Activated CD8-positive, alpha-beta memory T cell treated with anti-CD3 and anti-CD28 coated beads for 48 hours (primary cell): ENCODE results near the gene CNR1.
"Not testable (repeated sequence)": the region's sequence is repeated elsewhere in the genome, so short reads cannot be mapped to it uniquely, and the experiment has no call there.

Experiments used
- DNase-seq, 3 experiments: peaks; one replicate each; pipeline ENCODE4 v3.0.0-alpha.2; 2020; ENCODE audit warnings: low read depth in 2 of 3, low spot score in 2 of 3

The CNR1 gene

GRCh38 chr6:88165844-88166492 lies at the start of gene CNR1:
TSS of gene CNR1 (minus strand) at chr6:88166347. CDS start at chr6:88145274, 21,073 bp downstream.
- no peak for DNase-seq

GRCh38 chr6:88211446-88211845 lies 45.3 kb upstream of the CNR1 start:
- DNase-seq, result no peak

GRCh38 chr6:88209301-88209700 lies 43.2 kb upstream of the CNR1 start:
- no peak for DNase-seq

- no peak for DNase-seq
Observed at GRCh38 chr6:88208726-88209125, 42.6 kb upstream of the CNR1 start.

GRCh38 chr6:88201734-88202133 lies 35.6 kb upstream of the CNR1 start:
- DNase-seq, result not testable (repeated sequence)

- no peak for DNase-seq
Observed at GRCh38 chr6:88184921-88185320, 18.8 kb upstream of the CNR1 start.

GRCh38 chr6:88183471-88183870 lies 17.3 kb upstream of the CNR1 start:
- no peak for DNase-seq

GRCh38 chr6:88179692-88180091 lies 13.5 kb upstream of the CNR1 start:
- no peak for DNase-seq

GRCh38 chr6:88177961-88178464 lies 11.9 kb upstream of the CNR1 start:
- no peak for DNase-seq

- no peak for DNase-seq
Observed at GRCh38 chr6:88174906-88175305, 8.8 kb upstream of the CNR1 start.

- DNase-seq, result no peak
Observed at GRCh38 chr6:88171312-88171711, 5.2 kb upstream of the CNR1 start.

- DNase-seq, result no peak
Observed at GRCh38 chr6:88168362-88168761, 2.2 kb upstream of the CNR1 start.

GRCh38 chr6:88167352-88167937 lies 1.3 kb upstream of the CNR1 start:
- no peak for DNase-seq

GRCh38 chr6:88166493-88167351 lies 575 bp upstream of the CNR1 start:
- no peak for DNase-seq

GRCh38 chr6:88165087-88165843 lies 882 bp downstream of the CNR1 start:
- no peak for DNase-seq

GRCh38 chr6:88164061-88164460 lies 2.1 kb downstream of the CNR1 start:
- DNase-seq, result no peak

GRCh38 chr6:88163616-88164015 lies 2.5 kb downstream of the CNR1 start:
- DNase-seq, result no peak

GRCh38 chr6:88161940-88162339 lies 4.2 kb downstream of the CNR1 start:
- no peak for DNase-seq

- no peak for DNase-seq
Observed at GRCh38 chr6:88157106-88157505, 9.0 kb downstream of the CNR1 start.

- DNase-seq, result no peak
Observed at GRCh38 chr6:88145298-88145963, 20.7 kb downstream of the CNR1 start.
